ENCODE data around the gene ADSS1. TPM values are rescaled to one million over a fixed set of nuclear protein-coding genes. Genes with fewer than 3 reads are reported as not detected.

The ADSS1 gene
- 1.1 and 1.2 TPM in 2 replicates for total RNA-seq

DNA sequence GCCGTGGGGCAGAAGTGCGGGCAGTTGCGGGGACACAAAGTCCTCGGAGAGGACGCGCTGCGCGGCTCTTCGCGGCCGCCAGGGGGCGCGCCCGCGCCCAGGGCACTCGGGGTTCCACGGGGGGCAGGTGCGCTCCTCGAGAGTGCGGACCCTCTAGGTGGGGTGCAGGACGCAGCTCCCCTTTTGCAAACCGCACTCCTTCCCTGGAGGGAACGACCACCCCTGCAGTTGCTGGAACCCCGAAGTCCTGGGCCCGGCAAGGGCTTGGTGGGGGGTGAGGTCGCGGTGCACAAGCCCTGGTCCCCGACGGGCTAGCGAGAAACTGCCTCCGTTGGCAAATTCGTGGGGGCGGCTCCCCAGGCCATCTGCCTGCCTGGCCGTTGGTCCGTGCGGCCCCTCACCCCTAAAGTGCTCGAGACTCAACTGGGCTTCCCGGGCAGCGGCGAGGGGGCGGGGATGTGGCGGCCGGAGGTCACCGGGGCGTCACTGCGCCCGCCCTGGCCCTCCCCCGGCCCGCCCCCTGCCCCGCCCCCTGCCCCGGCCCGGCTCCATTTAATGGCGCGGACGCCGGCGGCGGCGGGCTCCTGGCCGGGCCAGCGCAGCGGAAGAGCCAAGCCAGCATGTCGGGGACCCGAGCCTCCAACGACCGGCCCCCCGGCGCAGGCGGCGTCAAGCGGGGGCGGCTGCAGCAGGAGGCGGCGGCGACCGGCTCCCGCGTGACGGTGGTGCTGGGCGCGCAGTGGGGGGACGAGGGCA is at the start of gene ADSS1:
ADSS1 (plus strand) TSS at position 579 of the 756 bp plus-strand sequence; CDS start at position 621, 42 bp downstream.
- H3K4me1 Mint-ChIP-seq (ENCODE audit: low read depth), result no peaks in the 10 kb centered on the region
- no peaks in the 10 kb centered on the region for H3K36me3 Mint-ChIP-seq (ENCODE audit: low read depth)
- intact Hi-C loops (cut with micrococcal nuclease), result loop anchor here (1.0 to 2.0 kb wide), 4 partner anchors 28 to 102 kb away; no protein-coding TSS in a partner anchor
- H3K4me3 Mint-ChIP-seq, result peak within 1 kb of the TSS; percentile 59
- no peak within 1 kb of the TSS for H3K27ac Mint-ChIP-seq
- H3K9me3 Mint-ChIP-seq, result no peaks in the 10 kb centered on the region
- DNase-seq (ENCODE audit: low spot score), result peak; percentile 50
- H3K27me3 Mint-ChIP-seq (ENCODE audit: insufficient read depth), result no peaks in the 10 kb centered on the region

DNA sequence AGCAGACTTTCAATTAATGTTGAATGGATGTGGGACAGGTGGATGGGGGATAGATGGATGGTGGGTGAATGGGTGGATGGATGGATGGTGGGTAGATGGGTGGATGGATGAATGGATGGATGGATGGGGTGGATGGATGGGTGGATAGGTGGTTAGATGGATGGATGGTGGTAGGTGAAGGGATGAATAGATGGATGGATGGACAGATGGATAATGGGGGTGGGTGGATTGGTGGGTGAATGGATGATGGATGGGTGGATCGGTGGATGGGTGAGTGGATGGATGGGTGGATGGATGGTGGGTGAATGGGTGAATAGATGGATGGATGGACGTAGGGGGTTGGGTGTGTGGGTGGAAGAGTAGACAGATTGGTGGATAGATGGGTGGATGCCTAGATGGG is 48.6 kb upstream of the ADSS1 start:
- intact Hi-C loops (cut with micrococcal nuclease), result no loop called here
- Mint-ChIP-seq H3K9me3 (no peaks in the 10 kb centered on the region), H3K4me3 (no peak overlapping the region), H3K4me1 (ENCODE audit: low read depth) (peaks cover 22% of the 10 kb centered on the region), H3K27ac (peak overlapping the region; percentile 49), H3K36me3 (ENCODE audit: low read depth) (no peaks in the 10 kb centered on the region), H3K27me3 (ENCODE audit: insufficient read depth) (peaks cover 13% of the 10 kb centered on the region)
- no peak for DNase-seq (ENCODE audit: low spot score)

DNA sequence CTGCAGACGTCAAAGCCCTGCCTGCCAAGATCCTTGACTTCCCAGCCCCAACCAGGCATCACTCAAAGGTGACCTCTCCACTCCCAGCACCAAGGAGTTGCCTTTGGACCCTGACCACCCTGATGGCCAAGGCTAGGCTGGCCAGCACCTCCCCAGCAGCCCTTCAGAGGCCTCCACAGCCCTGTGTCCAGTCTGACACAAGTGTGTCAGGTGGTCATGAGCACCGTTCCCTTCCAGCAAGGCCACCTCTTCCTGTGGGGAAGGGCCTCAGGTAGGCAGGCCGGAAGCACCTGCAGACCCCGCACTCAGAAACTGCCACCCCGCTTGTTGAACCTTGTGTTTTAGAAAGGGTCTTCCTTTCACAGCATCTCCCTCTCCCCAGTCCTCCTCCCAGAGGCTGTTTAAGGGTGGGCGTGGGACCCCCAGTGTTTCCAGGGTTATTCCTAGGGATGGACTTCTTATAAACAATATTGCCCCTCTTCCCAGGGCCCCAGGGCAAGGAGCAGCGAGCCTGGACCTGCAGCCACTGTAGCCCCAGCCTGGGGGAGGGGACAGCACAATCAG is 47.8 kb upstream of the ADSS1 start:
- Mint-ChIP-seq H3K36me3 (ENCODE audit: low read depth) (no peaks in the 10 kb centered on the region), H3K4me1 (ENCODE audit: low read depth) (peaks cover 22% of the 10 kb centered on the region), H3K27me3 (ENCODE audit: insufficient read depth) (peaks cover 10% of the 10 kb centered on the region), H3K27ac (no peak overlapping the region), H3K9me3 (no peaks in the 10 kb centered on the region), H3K4me3 (no peak overlapping the region)
- intact Hi-C loops (cut with micrococcal nuclease), result no loop called here
- DNase-seq (ENCODE audit: low spot score), result no peak

DNA sequence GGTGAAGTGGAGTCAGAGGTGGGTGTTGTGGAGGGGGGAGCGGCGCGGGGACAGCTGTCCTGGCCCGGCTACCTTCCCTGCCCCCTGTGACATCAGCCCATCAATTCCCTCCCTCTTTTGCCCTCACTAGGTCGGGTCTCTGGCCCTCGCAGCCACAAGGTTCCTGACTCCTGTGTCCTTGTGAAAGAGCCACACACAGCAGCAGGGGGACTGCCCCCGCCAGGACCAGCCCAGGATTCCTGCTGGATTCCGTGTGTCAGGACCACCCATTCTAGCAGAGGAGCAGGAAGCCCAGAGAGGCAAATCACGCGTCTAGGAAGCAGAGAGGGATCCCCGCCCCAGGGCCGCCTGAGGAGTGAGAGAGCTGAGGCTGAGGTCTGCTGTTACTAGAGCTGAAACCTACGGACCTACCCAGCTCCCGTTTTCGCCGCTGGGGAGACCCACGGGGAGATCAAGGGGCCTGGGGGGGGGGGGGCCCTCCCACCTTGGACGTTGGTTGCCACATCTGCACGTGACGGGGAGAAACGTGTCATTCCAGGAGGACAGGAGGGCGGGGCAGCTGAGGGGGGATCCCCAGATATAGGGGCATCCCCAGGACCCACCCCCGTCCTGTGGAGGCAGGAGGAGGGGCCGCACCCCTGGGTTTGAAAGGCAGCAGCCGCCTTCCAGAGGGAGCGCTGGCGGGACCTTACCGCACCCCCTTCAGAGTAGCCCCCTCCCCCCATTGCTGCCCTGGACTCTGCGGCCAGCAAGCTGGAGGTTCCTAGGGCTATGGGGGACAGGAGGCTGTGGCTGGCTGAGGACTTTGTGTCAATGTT is 47.1 kb upstream of the ADSS1 start:
- H3K9me3 Mint-ChIP-seq, result no peaks in the 10 kb centered on the region
- peak overlapping the region; percentile 47 for H3K4me3 Mint-ChIP-seq
- H3K36me3 Mint-ChIP-seq (ENCODE audit: low read depth), result no peaks in the 10 kb centered on the region
- DNase-seq (ENCODE audit: low spot score), result no peak
- intact Hi-C loops (cut with micrococcal nuclease), result loop anchor here (1.0 kb wide), 5 partner anchors 12 to 149 kb away; partner anchors contain the start of genes ADSS1 and INF2
- peak overlapping the region; percentile 71 for H3K27ac Mint-ChIP-seq
- H3K27me3 Mint-ChIP-seq (ENCODE audit: insufficient read depth), result peaks cover 6% of the 10 kb centered on the region
- H3K4me1 Mint-ChIP-seq (ENCODE audit: low read depth), result peaks cover 22% of the 10 kb centered on the region

DNA sequence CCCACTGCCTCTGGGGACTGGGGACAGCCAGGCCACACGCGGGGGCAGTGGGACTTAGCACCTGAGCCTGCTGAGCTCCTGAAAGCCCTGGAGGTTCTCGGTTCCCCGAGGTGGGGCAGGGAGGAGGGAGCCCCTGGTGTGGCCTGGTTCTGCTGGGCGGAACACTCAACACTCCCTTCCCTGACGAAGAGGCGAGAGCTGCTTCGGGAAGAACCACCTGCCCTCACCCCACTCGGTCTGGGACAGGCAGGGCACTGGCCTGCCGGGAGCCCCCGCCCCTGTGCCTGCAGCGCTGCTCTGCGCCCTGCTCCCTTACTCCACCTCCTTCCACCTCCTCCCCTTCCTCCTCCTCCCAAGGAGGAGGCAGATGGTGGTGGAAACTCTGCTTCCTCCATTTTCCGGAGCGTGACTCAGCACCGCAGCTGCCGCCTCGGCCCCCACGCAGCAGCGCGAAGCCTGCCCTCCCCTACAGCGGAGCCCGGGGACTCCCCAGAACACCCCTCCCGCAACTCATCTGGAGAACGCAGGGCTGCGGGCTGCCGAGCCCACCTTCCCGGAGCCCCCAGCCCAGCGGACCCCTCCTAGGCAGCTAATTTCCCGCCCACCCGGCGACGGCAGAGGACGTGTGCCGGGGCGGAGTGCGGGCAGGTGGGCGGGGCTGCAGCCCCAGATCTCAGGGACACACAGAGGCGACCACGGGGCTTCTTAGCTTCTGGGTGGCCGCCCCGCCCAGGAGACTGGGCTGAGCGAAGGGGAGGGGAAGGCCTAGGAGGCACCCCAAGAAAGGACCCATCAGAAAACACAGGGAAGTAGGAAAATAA is 46.3 kb upstream of the ADSS1 start:
- Mint-ChIP-seq H3K27ac (peak overlapping the region; percentile 90), H3K36me3 (ENCODE audit: low read depth) (no peaks in the 10 kb centered on the region), H3K4me3 (peak overlapping the region; percentile 73), H3K9me3 (no peaks in the 10 kb centered on the region), H3K4me1 (ENCODE audit: low read depth) (peaks cover 22% of the 10 kb centered on the region), H3K27me3 (ENCODE audit: insufficient read depth) (peaks cover 5% of the 10 kb centered on the region)
- intact Hi-C loops (cut with micrococcal nuclease), result loop anchor here (1.0 kb wide), 5 partner anchors 12 to 149 kb away; partner anchors contain the start of genes ADSS1 and INF2
- peak; percentile 69 for DNase-seq (ENCODE audit: low spot score)

DNA sequence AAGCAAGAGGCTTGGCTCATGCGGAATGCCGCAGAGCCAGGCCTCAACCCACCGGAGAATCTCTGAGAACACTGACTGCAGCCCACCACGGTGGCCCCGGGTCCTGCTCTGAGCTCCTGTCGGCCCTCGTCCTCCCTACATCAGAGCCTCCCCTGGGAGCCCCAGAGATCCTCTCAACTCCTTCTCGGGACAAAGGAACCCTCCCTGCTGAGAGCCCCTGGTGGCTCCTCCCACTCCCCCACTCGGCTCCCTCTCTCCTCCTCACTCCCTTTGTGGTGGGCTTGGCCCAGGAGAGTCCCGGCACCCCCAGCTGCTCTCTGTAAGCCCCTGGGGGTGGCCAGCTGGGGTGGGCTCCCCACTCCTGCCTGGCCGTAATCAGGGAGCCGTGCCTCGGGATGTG is 45.7 kb upstream of the ADSS1 start:
- Mint-ChIP-seq H3K4me3 (peak overlapping the region; percentile 26), H3K4me1 (ENCODE audit: low read depth) (peaks cover 22% of the 10 kb centered on the region), H3K27ac (peak overlapping the region; percentile 18), H3K27me3 (ENCODE audit: insufficient read depth) (peaks cover 7% of the 10 kb centered on the region), H3K36me3 (ENCODE audit: low read depth) (no peaks in the 10 kb centered on the region), H3K9me3 (no peaks in the 10 kb centered on the region)
- intact Hi-C loops (cut with micrococcal nuclease), result no loop called here
- DNase-seq (ENCODE audit: low spot score), result no peak

DNA sequence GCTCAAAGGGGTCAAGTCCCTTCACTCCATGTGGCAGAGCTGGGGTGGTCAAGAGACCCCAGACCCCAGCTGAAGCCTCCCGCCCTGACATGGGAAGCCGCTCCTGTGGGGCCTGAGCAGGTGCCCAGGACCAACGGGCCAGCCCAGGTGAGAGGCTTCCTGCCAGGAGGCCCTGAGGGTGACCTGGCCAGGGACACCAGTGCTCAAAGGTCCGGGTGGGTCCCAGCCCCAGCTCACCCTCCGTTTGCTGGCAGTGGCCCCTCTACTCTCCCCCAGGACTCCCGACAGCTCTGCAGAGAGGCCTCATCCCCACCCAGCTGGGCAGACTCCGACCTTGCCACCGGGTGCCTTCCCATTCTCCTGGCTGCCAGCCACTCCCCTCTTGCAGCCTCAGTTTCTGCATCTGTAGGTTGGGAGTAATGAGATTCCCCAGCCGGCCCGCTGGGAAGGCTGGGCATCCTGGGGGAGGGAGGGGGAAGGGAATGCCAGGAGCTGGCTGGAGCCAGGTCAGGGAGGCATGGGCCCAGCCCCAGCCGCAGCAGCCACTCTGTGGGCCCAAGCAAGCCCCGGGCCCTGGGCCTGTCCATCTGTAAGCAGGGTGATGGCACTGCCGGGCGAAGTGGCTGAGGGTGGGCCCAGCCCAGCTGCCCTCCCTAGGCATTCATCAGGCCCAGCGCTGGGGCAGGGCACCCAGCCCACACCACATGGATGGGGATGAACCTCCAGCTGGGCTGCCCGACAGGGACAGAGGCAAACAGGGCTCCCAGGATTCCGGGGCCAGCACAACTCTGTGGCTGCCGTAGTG is 44.9 kb upstream of the ADSS1 start:
- peaks cover 5% of the 10 kb centered on the region for H3K27me3 Mint-ChIP-seq (ENCODE audit: insufficient read depth)
- no peak for DNase-seq (ENCODE audit: low spot score)
- H3K4me3 Mint-ChIP-seq, result no peak overlapping the region
- intact Hi-C loops (cut with micrococcal nuclease), result no loop called here
- no peaks in the 10 kb centered on the region for H3K9me3 Mint-ChIP-seq
- peaks cover 16% of the 10 kb centered on the region for H3K4me1 Mint-ChIP-seq (ENCODE audit: low read depth)
- H3K27ac Mint-ChIP-seq, result peak overlapping the region; percentile 18
- no peaks in the 10 kb centered on the region for H3K36me3 Mint-ChIP-seq (ENCODE audit: low read depth)

DNA sequence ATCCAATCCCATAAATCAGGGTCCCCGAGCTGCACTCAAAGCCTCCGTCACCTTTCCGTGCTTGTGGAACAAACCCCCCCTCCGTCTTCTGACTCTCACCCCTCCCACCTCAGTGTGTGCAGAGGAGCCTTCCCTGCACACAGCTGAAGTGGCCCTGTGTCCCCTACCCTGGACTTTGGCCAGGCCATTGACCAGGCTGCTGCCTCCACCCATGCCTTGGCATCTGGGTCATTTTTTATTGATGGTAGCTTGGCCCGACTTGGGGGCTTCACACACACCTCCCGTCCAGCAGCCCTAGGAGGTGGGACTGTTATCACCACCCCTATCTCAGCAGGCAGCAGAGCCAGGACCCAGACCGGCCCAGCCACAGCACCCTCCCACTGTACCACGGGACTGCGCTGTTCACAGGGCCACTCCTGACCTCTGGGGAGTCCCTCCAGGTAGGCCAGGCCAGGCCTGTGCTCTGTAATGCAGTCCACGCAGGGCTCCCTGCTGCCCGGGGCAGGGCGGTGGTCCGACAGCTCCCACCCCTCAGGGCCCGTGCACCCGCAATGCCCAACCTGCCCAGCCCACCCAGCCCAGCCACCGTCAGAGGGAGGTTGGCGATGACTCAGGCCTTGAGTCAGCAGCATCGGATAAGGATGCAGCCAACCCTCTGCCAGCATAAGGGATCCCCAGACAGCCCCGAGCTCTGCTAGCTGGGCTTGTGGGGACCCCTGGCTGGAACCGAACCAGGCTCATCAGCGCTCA is 43.8 kb upstream of the ADSS1 start:
- intact Hi-C loops (cut with micrococcal nuclease), result no loop called here

DNA sequence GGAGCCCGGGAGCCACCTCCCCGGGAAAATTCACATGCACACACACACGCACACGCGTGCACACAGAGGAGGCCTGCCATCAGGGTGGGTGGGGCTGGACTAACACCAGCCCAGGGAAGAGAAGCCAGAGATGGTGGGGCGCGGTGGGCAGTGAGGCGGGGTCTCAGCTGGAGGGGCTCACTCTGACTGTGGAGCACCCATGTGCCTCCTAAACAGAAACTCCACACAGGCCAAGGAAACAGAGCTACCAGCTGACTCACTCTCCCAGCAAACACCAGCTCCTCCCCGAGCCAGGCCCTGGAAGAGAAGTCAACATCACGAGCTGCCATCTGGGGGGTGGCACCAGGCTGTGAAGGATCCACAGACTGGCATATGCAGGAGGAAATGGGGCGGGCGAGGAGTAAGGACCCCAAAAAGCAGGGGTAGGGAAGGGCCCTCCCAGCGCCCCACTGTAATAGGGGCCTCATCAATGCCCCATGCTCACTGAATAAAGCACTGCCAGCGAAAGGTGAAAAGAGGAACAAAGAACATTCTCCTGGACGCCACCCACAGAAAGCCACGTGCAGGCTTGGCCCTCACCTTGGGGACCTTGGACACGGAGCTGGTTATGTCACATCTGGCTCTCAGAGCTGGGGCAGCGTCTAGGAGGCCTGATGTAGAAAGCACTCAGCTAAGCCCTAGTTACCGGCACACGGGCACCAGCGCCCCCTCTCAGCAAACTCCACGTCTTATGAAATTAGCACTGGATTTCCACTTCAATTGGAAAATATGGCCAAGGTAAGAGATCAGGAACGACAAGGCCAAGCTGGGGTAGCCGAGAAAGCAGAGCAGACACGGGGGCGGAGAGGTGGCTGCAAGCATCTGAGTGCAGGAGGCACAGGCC is 43.0 kb upstream of the ADSS1 start:
- H3K36me3 Mint-ChIP-seq (ENCODE audit: low read depth), result no peaks in the 10 kb centered on the region
- H3K4me1 Mint-ChIP-seq (ENCODE audit: low read depth), result peaks cover 17% of the 10 kb centered on the region
- DNase-seq (ENCODE audit: low spot score), result no peak
- H3K9me3 Mint-ChIP-seq, result no peaks in the 10 kb centered on the region
- H3K4me3 Mint-ChIP-seq, result no peak overlapping the region
- peaks cover 5% of the 10 kb centered on the region for H3K27me3 Mint-ChIP-seq (ENCODE audit: insufficient read depth)
- peak overlapping the region; percentile 28 for H3K27ac Mint-ChIP-seq
- intact Hi-C loops (cut with micrococcal nuclease), result no loop called here

More for the DNA sequence above, 43.8 kb upstream of the ADSS1 start:
- Mint-ChIP-seq H3K9me3 (no peaks in the 10 kb centered on the region), H3K36me3 (ENCODE audit: low read depth) (no peaks in the 10 kb centered on the region), H3K27ac (peak overlapping the region; percentile 34), H3K4me3 (peak overlapping the region; percentile 30), H3K27me3 (ENCODE audit: insufficient read depth) (peaks cover 5% of the 10 kb centered on the region), H3K4me1 (ENCODE audit: low read depth) (peaks cover 18% of the 10 kb centered on the region)
- no peak for DNase-seq (ENCODE audit: low spot score)

DNA sequence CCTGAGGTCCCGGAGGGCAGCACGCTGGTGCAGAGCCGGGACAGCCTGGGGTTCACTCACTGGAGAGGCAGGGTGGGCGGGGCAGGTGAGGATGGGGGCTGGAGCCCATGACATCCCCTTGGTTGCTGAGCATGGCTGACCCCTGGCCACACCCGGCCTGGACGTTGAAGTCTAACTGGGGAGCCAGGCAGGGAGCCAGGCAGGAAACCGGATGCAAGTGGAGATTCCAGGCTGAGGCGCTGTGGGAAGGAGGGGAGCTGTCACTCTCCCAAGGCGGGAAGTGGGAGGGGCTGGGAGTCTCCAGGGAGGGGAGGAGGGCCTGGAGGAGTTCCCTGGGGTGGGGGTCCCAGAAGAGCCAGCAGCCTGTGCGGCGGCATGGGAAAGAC is 42.3 kb upstream of the ADSS1 start:
- no peak overlapping the region for H3K27ac Mint-ChIP-seq
- H3K27me3 Mint-ChIP-seq (ENCODE audit: insufficient read depth), result peaks cover 5% of the 10 kb centered on the region
- H3K36me3 Mint-ChIP-seq (ENCODE audit: low read depth), result no peaks in the 10 kb centered on the region
- intact Hi-C loops (cut with micrococcal nuclease), result no loop called here
- H3K4me3 Mint-ChIP-seq, result no peak overlapping the region
- peaks cover 20% of the 10 kb centered on the region for H3K4me1 Mint-ChIP-seq (ENCODE audit: low read depth)
- no peak for DNase-seq (ENCODE audit: low spot score)
- H3K9me3 Mint-ChIP-seq, result no peaks in the 10 kb centered on the region

Data from activated T-helper 1 cell treated with anti-CD3 and anti-CD28 coated beads, Interleukin-12 subunit alpha, Interleukin-12 subunit beta, Interleukin-2, Interleukin-4 antibody, amounts not matched to agents 30 ng/mL and 10 ng/mL and 1 ng/mL, durations not matched to agents 14 hours and 24 hours and 36 hours (primary cell).